Rectal smooth muscle tissue (tissue), 1 donor: Measurements from ENCODE around the gene CHST9.
"Not testable (repeated sequence)": the region's sequence is repeated elsewhere in the genome, so short reads cannot be mapped to it uniquely, and the experiment has no call there.

Source experiments
- H3K27ac ChIP-seq: one replicate; pipeline ENCODE4 v1.7.0; 2013; ENCODE audit warnings: low read depth, low read length, inconsistent platforms
- H3K27me3 ChIP-seq: one replicate; pipeline ENCODE4 v1.7.0; 2013; ENCODE audit warnings: low read length; ENCODE audit not compliant: control insufficient read depth, insufficient read depth
- H3K36me3 ChIP-seq: one replicate; pipeline ENCODE4 v1.7.0; 2013; ENCODE audit warnings: low read length; ENCODE audit not compliant: control insufficient read depth, insufficient read depth
- H3K4me1 ChIP-seq: one replicate; pipeline ENCODE4 v1.7.0; 2013; ENCODE audit warnings: low read length; ENCODE audit not compliant: control insufficient read depth, insufficient read depth
- H3K4me3 ChIP-seq: one replicate; pipeline ENCODE4 v1.7.0; 2013; ENCODE audit warnings: low read length
- H3K9ac ChIP-seq: one replicate; pipeline ENCODE4 v1.7.0; 2013; ENCODE audit warnings: low read length

Gene CHST9

DNA sequence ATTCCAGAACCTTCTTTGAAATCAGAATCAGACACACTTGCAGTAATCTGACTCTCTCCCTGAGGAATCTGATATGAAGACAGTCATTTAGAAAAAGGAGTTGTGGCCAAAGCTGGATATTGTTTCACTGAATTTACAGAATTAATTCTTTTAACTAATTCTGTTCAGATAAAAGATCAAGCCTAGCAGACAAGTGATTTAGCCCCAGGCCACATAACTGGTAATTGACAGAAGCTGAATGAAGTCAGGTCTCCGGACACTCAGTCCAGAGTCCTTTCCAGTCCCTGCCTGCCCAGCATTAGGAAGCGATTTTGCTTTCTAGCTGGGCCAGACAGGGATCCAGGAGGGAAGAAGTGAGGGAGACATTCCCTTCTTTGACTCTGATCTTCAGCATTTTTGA, 208.9 kb downstream of the CHST9 start:
- Histone ChIP-seq H3K27me3 (no peaks in the 10 kb centered on the region), H3K9ac (no peak overlapping the region), H3K27ac (no peak overlapping the region), H3K4me1 (no peaks in the 10 kb centered on the region), H3K4me3 (no peak overlapping the region), H3K36me3 (no peaks in the 10 kb centered on the region)

GRCh38 chr18:26972549-26972948, 212.6 kb downstream of the CHST9 start:
- H3K4me3 ChIP-seq, H3K27me3 ChIP-seq, H3K4me1 ChIP-seq, H3K9ac ChIP-seq, H3K36me3 ChIP-seq, H3K27ac ChIP-seq: not testable (repeated sequence)

GRCh38 chr18:26971409-26971808, 213.7 kb downstream of the CHST9 start:
- no peaks in the 10 kb centered on the region for H3K36me3 ChIP-seq

GRCh38 chr18:26970637-26971036, 214.5 kb downstream of the CHST9 start:
- Histone ChIP-seq H3K27me3 (no peaks in the 10 kb centered on the region), H3K4me1 (no peaks in the 10 kb centered on the region), H3K36me3 (no peaks in the 10 kb centered on the region), H3K9ac (no peak overlapping the region), H3K27ac (no peak overlapping the region), H3K4me3 (no peak overlapping the region)

More at GRCh38 chr18:26971409-26971808, 213.7 kb downstream of the CHST9 start:
- Histone ChIP-seq H3K4me1 (no peaks in the 10 kb centered on the region), H3K27me3 (no peaks in the 10 kb centered on the region), H3K9ac (no peak overlapping the region), H3K27ac (no peak overlapping the region), H3K4me3 (no peak overlapping the region)

DNA sequence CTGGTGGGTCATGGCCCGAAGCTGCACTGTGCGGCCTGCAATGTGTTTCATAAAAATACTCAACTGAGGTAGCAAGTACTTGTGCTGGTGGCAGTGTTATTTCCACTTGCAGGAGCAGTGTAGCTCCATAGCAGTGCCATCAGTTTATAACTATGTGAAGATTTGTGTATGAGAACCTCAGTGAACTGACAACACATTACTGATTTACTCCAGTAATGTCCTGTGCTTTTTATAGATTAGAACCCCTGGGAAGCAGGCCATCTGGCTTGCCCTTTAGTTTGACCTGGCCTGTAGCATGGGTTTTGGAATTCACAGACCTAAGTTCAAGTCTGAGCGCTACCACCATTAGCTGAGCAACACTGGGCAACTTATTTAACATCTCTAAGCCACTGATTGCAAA, 219.9 kb downstream of the CHST9 start:
- Histone ChIP-seq H3K36me3 (no peaks in the 10 kb centered on the region), H3K27me3 (no peaks in the 10 kb centered on the region), H3K9ac (no peak overlapping the region), H3K27ac (no peak overlapping the region), H3K4me3 (no peak overlapping the region), H3K4me1 (no peaks in the 10 kb centered on the region)

GRCh38 chr18:26963292-26963691, 221.8 kb downstream of the CHST9 start:
- Histone ChIP-seq H3K4me3 (no peak overlapping the region), H3K36me3 (no peaks in the 10 kb centered on the region), H3K4me1 (no peaks in the 10 kb centered on the region), H3K27ac (no peak overlapping the region), H3K9ac (no peak overlapping the region), H3K27me3 (no peaks in the 10 kb centered on the region)

DNA sequence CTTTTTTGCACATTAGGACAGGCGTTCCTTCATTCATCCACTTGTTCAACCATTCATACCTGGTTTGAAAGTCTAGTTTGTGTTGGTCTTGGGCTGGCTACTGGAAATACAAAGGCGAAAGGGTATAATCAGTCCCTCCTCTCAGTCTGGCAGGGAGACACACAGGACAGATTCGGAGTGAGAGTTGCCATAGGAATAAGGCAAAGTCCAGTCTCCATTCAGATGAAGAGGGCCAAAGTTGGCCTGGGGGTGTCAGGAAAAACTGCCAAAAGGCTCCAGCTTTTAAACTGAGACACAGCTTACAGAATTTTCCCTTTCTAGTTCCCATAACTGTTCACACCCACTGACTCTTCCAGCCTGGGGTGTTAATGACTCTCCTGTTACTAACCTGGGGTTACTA, 223.3 kb downstream of the CHST9 start:
- Histone ChIP-seq H3K9ac (no peak overlapping the region), H3K27ac (no peak overlapping the region), H3K36me3 (no peaks in the 10 kb centered on the region), H3K4me3 (no peak overlapping the region), H3K4me1 (no peaks in the 10 kb centered on the region), H3K27me3 (no peaks in the 10 kb centered on the region)

DNA sequence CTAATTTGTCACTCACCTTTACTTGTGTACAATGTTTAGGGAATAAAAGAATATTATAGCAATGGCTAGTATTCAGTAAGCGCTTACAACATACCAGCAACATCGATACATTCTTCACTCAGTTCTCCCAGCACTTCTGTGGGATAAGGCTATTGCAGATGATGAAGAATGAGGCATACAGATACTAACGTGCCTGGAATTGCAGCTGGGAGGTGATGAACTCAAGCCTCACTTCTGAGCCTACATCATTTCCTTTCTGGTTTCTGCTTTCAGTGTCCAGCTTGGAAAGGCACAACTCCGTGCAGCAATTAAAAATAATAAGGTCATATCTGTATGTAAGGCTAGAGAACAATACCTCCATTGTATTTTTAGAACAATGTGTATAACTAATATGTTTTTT, 224.2 kb downstream of the CHST9 start:
- Histone ChIP-seq H3K9ac (no peak overlapping the region), H3K27me3 (no peaks in the 10 kb centered on the region), H3K36me3 (no peaks in the 10 kb centered on the region), H3K27ac (no peak overlapping the region), H3K4me3 (no peak overlapping the region), H3K4me1 (no peaks in the 10 kb centered on the region)

DNA sequence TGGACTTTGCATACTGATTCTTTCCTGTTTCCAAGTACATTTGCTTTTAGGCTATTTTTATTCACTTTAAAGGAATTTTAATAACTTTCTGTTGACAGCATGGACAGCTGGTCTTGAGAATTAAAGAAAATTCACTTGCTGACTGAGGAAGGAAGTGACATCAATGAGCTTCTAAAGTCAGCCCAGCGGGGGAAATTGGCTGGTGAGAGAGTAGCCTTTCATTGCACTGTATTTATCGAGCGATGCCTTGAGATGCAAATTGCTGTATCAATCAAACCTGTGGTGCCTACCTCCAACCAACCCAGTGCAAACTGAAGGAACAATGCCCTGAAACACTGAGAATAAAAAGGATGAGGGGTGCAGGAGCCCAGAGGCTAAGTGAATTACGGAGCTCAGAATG, 228.2 kb downstream of the CHST9 start:
- Histone ChIP-seq H3K4me1 (no peaks in the 10 kb centered on the region), H3K9ac (no peak overlapping the region), H3K27ac (no peak overlapping the region), H3K27me3 (no peaks in the 10 kb centered on the region), H3K36me3 (no peaks in the 10 kb centered on the region), H3K4me3 (no peak overlapping the region)

GRCh38 chr18:26948703-26949102, 236.4 kb downstream of the CHST9 start:
- no peaks in the 10 kb centered on the region for H3K36me3 ChIP-seq
- H3K4me1 ChIP-seq: peaks cover 7% of the 10 kb centered on the region
- no peak overlapping the region for H3K9ac ChIP-seq
- no peak overlapping the region for H3K4me3 ChIP-seq
- H3K27ac ChIP-seq: no peak overlapping the region
- no peaks in the 10 kb centered on the region for H3K27me3 ChIP-seq

GRCh38 chr18:26943906-26944305, 241.2 kb downstream of the CHST9 start:
- H3K4me1 ChIP-seq: peaks cover 11% of the 10 kb centered on the region
- no peak overlapping the region for H3K9ac ChIP-seq
- H3K4me3 ChIP-seq: no peak overlapping the region
- H3K27me3 ChIP-seq: no peaks in the 10 kb centered on the region
- no peak overlapping the region for H3K27ac ChIP-seq
- H3K36me3 ChIP-seq: no peaks in the 10 kb centered on the region

DNA sequence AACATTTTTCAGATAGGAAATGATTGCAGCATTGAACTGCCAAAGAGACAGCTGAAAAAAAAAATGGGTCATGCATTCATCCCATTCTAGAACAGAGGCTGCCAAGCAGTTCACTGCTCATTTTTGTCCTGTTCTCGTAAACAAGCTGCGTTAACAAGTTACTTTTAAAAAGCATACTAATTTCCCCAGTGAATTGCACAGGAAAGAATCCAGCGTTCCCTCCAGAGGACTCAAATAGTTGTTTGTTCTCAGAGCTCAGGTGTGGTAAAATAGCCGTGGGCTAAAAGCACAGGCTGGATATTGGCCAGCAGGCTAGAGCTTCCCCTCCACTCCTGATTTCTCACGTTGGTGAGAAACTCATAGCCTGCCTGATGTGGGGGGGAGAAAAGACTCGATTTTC, 243.5 kb downstream of the CHST9 start:
- Histone ChIP-seq H3K9ac (no peak overlapping the region), H3K4me1 (peaks cover 11% of the 10 kb centered on the region), H3K27me3 (no peaks in the 10 kb centered on the region), H3K36me3 (no peaks in the 10 kb centered on the region), H3K4me3 (no peak overlapping the region), H3K27ac (no peak overlapping the region)

DNA sequence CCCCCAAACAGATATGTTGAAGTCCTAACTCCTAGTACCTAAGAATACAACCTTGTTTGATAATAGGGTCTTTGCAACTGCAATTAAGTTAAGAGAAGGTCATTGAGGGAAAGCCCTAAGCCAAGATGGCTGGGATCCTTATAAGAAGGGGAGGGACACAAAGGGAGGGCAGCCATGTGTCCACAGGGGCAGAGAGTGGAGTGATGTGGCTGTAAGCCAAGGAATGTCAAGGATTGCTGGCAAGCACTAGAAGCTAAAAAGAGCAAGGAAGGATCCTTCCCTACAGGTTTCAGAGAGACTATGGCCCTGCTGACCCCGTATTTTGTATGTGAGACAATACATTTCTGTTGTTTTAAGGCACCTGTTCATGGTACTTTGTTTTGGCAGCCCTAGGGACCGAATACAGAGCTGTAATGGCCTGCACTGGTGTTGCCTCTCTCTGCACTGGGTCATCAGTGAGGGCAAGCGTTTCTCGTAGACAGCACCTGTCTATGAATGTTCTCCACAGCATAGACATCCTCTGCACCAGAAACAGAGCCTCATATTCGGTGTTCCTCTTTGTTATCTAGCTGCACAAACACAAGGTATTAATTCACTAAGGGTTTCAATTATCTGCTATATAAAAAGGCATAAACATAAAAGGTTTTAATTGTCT, 244.2 kb downstream of the CHST9 start:
- no peak overlapping the region for H3K9ac ChIP-seq
- no peaks in the 10 kb centered on the region for H3K36me3 ChIP-seq
- H3K4me3 ChIP-seq: no peak overlapping the region
- H3K27ac ChIP-seq: no peak overlapping the region
- no peaks in the 10 kb centered on the region for H3K27me3 ChIP-seq
- H3K4me1 ChIP-seq: peaks cover 9% of the 10 kb centered on the region
